GM12878 (cell line): ENCODE data around the gene PIGV. TPM values are rescaled to one million over a fixed set of nuclear protein-coding genes. Genes with fewer than 3 reads are reported as not detected.
A peak's percentile ranks its signal among the peaks of the same experiment; 100 is the strongest.

Source experiments
- ASH2L ChIP-seq: fragments of 300-600, 200-600 bp; sonication (generic); IDR thresholded peaks from 2 replicates; pipeline ENCODE4 v1.6.1; 2017; ENCODE audit warnings: low read depth, mild to moderate bottlenecking, borderline replicate concordance
- CEBPB ChIP-seq, 2 experiments: fragments of 150-350 bp in 1 of 2; IDR thresholded peaks; 2 replicates each; pipeline ENCODE4 v1.6.1; 2012 to 2014; ENCODE audit warnings: low read depth in 2 of 2, low read length in 2 of 2, borderline replicate concordance in 1 of 2, inconsistent platforms in 1 of 2
- ETV6 ChIP-seq, 2 experiments: fragments of 450-650 bp in 1 of 2; IDR thresholded peaks in 1 of 2; conservative IDR thresholded peaks in 1 of 2; 2 replicates each; pipeline ENCODE4 v1.6.1; 2014; ENCODE audit warnings: antibody characterized with exemption in 1 of 2, borderline replicate concordance in 1 of 2, low read depth in 1 of 2, mild to moderate bottlenecking in 1 of 2, moderate library complexity in 1 of 2
- HDGF ChIP-seq: fragments of 450-650 bp; IDR thresholded peaks from 2 replicates; pipeline ENCODE4 v1.6.1; 2016; ENCODE audit warnings: antibody characterized with exemption
- IRF4 ChIP-seq: IDR thresholded peaks from 2 replicates; pipeline ENCODE4 v1.6.1; 2011; ENCODE audit warnings: low read depth, low read length
- NFYB ChIP-seq: IDR thresholded peaks from 2 replicates; pipeline ENCODE4 v1.6.1; 2011; ENCODE audit warnings: low read depth, mild to moderate bottlenecking, low read length, improper control_type of control experiment, moderate library complexity; ENCODE audit not compliant: insufficient read depth
- POU2F2 ChIP-seq: IDR thresholded peaks from 3 replicates; pipeline ENCODE4 v1.6.1; 2011; ENCODE audit warnings: low read depth, mild to moderate bottlenecking, low read length, borderline replicate concordance
- SMC3 ChIP-seq: IDR thresholded peaks from 2 replicates; pipeline ENCODE4 v1.6.1; 2011; ENCODE audit warnings: low read length, improper control_type of control experiment, borderline replicate concordance
- TARDBP ChIP-seq: IDR thresholded peaks from 2 replicates; pipeline ENCODE4 v1.6.1; 2016; ENCODE audit warnings: borderline replicate concordance
- TCF12 ChIP-seq: IDR thresholded peaks from 2 replicates; pipeline ENCODE4 v1.6.1; 2011; ENCODE audit warnings: low read depth, mild to moderate bottlenecking, low read length
- polyA plus RNA-seq, 11 experiments: library from polyadenylated mRNA; depleted of rRNA in 4 of 11; unstranded in 6 of 11; stranded (reverse) in 5 of 11; fragments of >200 nt; fragmentation: Nextera tagmentation in 4 of 11; fragmentation: Illumina TruSeq in 1 of 11; extraction: Ambion mirVana in 4 of 11; extraction: Trizol in 1 of 11; gene quantifications; 1 replicate in 1 of 11; 2 replicates in 10 of 11; pipeline versions ENCODE4 v1.2.1 to v1.2.3, GENCODE V29; 2011 to 2016; ENCODE audit warnings: inconsistent platforms in 2 of 11, missing spikeins in 2 of 11, low read depth in 1 of 11
- total RNA-seq, 4 experiments: library from RNA; depleted of rRNA in 3 of 4; stranded (reverse); fragments of >200 nt in 3 of 4; fragmentation: Illumina TruSeq in 1 of 4; extraction: Trizol in 1 of 4; gene quantifications; 2 replicates each; pipeline versions ENCODE4 v1.2.1 to v1.2.3, GENCODE V29; 2013 to 2021
- TF ChIP-seq, protein P1 (sequence below), 3 experiments: IDR thresholded peaks in 2 of 3; conservative IDR thresholded peaks in 1 of 3; 2 replicates each; pipeline ENCODE4 v1.5.1; 2011; ENCODE audit warnings: low read depth in 3 of 3, low read length in 3 of 3, mild to moderate bottlenecking in 3 of 3, control low read depth in 2 of 3, moderate library complexity in 2 of 3, inconsistent platforms in 1 of 3, mixed read lengths in 1 of 3; ENCODE audit not compliant: control insufficient read depth in 2 of 3, insufficient read depth in 1 of 3; ENCODE audit errors: extremely low read depth in 1 of 3
- TF ChIP-seq, protein P2 (sequence below): fragments of 450-650 bp; IDR thresholded peaks from 2 replicates; pipeline ENCODE4 v1.6.1; 2016; ENCODE audit warnings: mild to moderate bottlenecking
- TF ChIP-seq, protein P3 (sequence below): fragments of 450-650 bp; IDR thresholded peaks from 2 replicates; pipeline ENCODE4 v1.6.1; 2017; ENCODE audit warnings: mild to moderate bottlenecking, moderate library complexity
- TF ChIP-seq, protein P4 (sequence below): fragments of 450-650 bp; IDR thresholded peaks from 2 replicates; pipeline ENCODE4 v1.6.1; 2017; ENCODE audit warnings: antibody characterized with exemption, mild to moderate bottlenecking, moderate library complexity
- TF ChIP-seq, protein P5 (sequence below): fragments of 450-650 bp; IDR thresholded peaks from 2 replicates; pipeline ENCODE4 v1.6.1; 2014; ENCODE audit warnings: mild to moderate bottlenecking

The PIGV gene
- total and polyA plus RNA-seq, 10 of the 15 experiments (the other 5 are each of a cell fraction or from before 2014, with no cell fraction given), result 8.8 to 18.1 (median 11.9) TPM

DNA sequence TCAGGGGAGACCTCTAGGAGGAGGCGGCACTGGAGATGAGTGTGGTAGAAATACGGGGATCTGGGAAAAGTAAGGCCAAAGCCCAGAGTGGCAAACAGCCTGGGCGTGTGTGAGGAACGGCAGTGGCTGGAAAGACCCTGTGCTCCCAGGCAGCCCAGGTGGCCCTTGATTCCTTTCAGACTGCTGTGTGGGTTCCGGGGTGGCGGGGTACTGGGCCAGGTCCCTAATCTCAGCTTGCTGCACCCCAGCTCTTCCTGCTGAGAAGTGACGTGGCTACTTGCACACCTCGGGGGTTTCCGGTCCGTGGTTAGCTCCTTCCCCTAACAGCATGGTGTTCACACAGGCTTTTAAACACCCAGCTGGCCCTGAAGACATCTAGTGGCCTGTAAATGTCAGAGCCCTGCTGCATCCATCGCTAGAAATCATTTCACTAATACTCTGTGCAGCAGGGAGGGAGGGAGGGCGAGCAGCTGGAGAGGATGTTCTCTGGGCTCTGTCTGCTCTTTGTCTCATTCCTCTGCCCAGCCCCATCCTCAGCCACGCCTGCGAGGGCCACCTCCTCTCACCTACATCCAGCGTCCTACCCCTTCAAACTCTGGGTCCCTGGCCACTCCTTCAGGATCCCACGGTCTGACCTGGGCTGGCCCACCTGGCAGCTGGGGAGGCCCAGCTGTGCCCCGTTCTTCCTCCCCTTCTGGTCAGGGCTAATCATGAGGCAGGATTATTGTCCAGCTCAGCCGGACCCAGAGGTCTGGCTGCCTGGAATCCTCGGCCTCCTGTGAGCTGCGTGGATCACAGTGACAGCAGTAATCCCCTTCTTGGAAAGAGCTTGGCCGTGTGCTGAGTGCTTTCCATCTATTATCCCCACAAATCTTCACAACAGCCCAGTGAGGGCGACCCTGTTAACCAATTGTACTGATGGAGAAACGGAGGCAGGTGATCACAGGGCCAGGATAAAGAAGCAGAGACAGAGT, 46.0 kb downstream of the PIGV start (continued):
- TF ChIP-seq, protein P1, sequence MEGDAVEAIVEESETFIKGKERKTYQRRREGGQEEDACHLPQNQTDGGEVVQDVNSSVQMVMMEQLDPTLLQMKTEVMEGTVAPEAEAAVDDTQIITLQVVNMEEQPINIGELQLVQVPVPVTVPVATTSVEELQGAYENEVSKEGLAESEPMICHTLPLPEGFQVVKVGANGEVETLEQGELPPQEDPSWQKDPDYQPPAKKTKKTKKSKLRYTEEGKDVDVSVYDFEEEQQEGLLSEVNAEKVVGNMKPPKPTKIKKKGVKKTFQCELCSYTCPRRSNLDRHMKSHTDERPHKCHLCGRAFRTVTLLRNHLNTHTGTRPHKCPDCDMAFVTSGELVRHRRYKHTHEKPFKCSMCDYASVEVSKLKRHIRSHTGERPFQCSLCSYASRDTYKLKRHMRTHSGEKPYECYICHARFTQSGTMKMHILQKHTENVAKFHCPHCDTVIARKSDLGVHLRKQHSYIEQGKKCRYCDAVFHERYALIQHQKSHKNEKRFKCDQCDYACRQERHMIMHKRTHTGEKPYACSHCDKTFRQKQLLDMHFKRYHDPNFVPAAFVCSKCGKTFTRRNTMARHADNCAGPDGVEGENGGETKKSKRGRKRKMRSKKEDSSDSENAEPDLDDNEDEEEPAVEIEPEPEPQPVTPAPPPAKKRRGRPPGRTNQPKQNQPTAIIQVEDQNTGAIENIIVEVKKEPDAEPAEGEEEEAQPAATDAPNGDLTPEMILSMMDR (IDR thresholded peaks at IDR 0.05 in 2 of 3, conservative IDR thresholded peaks at IDR 0.05 in 1 of 3; ENCODE audit: control insufficient read depth in 2 of 3, extremely low read depth in 1 of 3, insufficient read depth in 1 of 3, low read depth in 3 of 3, low read length in 3 of 3), result peak; percentile 40 to 54 (median 46); a peak in 5 of 6 replicates
- TF ChIP-seq, protein P2, sequence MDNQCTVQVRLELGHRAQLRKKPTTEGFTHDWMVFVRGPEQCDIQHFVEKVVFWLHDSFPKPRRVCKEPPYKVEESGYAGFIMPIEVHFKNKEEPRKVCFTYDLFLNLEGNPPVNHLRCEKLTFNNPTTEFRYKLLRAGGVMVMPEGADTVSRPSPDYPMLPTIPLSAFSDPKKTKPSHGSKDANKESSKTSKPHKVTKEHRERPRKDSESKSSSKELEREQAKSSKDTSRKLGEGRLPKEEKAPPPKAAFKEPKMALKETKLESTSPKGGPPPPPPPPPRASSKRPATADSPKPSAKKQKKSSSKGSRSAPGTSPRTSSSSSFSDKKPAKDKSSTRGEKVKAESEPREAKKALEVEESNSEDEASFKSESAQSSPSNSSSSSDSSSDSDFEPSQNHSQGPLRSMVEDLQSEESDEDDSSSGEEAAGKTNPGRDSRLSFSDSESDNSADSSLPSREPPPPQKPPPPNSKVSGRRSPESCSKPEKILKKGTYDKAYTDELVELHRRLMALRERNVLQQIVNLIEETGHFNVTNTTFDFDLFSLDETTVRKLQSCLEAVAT, result peak; percentile 71; the same call in 1 of the 2 replicates
- TF ChIP-seq, protein P3, sequence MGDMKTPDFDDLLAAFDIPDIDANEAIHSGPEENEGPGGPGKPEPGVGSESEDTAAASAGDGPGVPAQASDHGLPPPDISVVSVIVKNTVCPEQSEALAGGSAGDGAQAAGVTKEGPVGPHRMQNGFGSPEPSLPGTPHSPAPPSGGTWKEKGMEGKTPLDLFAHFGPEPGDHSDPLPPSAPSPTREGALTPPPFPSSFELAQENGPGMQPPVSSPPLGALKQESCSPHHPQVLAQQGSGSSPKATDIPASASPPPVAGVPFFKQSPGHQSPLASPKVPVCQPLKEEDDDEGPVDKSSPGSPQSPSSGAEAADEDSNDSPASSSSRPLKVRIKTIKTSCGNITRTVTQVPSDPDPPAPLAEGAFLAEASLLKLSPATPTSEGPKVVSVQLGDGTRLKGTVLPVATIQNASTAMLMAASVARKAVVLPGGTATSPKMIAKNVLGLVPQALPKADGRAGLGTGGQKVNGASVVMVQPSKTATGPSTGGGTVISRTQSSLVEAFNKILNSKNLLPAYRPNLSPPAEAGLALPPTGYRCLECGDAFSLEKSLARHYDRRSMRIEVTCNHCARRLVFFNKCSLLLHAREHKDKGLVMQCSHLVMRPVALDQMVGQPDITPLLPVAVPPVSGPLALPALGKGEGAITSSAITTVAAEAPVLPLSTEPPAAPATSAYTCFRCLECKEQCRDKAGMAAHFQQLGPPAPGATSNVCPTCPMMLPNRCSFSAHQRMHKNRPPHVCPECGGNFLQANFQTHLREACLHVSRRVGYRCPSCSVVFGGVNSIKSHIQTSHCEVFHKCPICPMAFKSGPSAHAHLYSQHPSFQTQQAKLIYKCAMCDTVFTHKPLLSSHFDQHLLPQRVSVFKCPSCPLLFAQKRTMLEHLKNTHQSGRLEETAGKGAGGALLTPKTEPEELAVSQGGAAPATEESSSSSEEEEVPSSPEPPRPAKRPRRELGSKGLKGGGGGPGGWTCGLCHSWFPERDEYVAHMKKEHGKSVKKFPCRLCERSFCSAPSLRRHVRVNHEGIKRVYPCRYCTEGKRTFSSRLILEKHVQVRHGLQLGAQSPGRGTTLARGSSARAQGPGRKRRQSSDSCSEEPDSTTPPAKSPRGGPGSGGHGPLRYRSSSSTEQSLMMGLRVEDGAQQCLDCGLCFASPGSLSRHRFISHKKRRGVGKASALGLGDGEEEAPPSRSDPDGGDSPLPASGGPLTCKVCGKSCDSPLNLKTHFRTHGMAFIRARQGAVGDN, result peak; percentile 96
- TF ChIP-seq NFYB (0 out of 2 replicates have a peak, but pooled peaks have one; percentile 24), POU2F2 (peak; percentile 54; the same call in 1 of the 3 replicates), SMC3 (peak; percentile 57; the same call in 1 of the 2 replicates), IRF4 (0 out of 2 replicates have a peak, but pooled peaks have one; percentile 37), CEBPB (IDR thresholded peaks at IDR 0.05; ENCODE audit: borderline replicate concordance in 1 of 2, low read depth in 2 of 2, low read length in 2 of 2) (no peak), ASH2L (no peak), TCF12 (0 out of 2 replicates have a peak, but pooled peaks have one; percentile 68), TARDBP (0 out of 2 replicates have a peak, but pooled peaks have one; percentile 48), ETV6 (conservative IDR thresholded peaks at IDR 0.05 in 1 of 2, IDR thresholded peaks at IDR 0.05 in 1 of 2; ENCODE audit: borderline replicate concordance in 1 of 2, low read depth in 1 of 2) (peak in 1 of 2 experiments; percentile 56; a peak in 1 of 4 replicates), HDGF (peak; percentile 94; the same call in 1 of the 2 replicates)
- TF ChIP-seq, protein P4, sequence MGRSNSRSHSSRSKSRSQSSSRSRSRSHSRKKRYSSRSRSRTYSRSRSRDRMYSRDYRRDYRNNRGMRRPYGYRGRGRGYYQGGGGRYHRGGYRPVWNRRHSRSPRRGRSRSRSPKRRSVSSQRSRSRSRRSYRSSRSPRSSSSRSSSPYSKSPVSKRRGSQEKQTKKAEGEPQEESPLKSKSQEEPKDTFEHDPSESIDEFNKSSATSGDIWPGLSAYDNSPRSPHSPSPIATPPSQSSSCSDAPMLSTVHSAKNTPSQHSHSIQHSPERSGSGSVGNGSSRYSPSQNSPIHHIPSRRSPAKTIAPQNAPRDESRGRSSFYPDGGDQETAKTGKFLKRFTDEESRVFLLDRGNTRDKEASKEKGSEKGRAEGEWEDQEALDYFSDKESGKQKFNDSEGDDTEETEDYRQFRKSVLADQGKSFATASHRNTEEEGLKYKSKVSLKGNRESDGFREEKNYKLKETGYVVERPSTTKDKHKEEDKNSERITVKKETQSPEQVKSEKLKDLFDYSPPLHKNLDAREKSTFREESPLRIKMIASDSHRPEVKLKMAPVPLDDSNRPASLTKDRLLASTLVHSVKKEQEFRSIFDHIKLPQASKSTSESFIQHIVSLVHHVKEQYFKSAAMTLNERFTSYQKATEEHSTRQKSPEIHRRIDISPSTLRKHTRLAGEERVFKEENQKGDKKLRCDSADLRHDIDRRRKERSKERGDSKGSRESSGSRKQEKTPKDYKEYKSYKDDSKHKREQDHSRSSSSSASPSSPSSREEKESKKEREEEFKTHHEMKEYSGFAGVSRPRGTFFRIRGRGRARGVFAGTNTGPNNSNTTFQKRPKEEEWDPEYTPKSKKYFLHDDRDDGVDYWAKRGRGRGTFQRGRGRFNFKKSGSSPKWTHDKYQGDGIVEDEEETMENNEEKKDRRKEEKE, result no peak
- TF ChIP-seq, protein P5, sequence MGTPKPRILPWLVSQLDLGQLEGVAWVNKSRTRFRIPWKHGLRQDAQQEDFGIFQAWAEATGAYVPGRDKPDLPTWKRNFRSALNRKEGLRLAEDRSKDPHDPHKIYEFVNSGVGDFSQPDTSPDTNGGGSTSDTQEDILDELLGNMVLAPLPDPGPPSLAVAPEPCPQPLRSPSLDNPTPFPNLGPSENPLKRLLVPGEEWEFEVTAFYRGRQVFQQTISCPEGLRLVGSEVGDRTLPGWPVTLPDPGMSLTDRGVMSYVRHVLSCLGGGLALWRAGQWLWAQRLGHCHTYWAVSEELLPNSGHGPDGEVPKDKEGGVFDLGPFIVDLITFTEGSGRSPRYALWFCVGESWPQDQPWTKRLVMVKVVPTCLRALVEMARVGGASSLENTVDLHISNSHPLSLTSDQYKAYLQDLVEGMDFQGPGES, result no peak
